ENCODE measurements around the gene SNX20. TPM values are rescaled to one million over a fixed set of nuclear protein-coding genes. Genes with fewer than 3 reads are reported as not detected.

The SNX20 gene
- total RNA-seq, 1 experiment from 2014 or later = not detected

DNA sequence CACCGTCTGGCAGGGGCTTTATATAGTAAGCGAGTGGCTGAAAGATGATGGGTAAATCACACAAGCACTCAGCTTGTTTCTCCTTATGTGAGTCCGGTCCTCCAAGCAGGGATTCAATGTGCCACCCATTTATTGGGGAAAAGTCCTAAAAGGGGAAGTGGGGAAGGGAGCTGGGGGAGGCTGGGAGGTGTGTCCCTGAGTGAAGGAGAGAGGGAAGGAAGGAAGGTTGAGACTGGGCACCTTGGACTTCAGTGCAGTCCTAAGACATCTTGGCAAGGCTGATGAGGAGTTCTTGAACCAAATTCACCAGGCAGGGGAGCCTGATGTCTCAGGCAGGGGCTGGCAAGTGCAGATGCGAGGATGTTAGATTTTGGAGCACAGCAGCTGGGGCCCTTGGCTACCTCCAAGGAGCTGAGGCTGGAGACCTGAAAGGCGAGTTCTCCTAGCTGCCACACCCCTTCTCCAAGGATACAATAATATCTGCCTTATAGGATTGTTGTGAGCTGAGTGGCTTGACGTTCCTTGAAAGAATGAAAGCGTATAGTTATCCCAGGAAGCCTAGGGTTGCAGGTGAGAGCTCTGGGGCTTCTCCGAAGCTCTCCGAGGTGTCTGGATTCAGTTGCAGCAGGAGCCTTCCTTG lies 37.8 kb upstream of the SNX20 start:
- no peak for DNase-seq
- Histone ChIP-seq H3T11ph (ENCODE audit: low read length) (no peak overlapping the region), H2AFZ (ENCODE audit: low read length) (no peak overlapping the region), H2BK12ac (ENCODE audit: insufficient read length, low read depth, low read length) (no peak overlapping the region), H3K27me3 (ENCODE audit: insufficient read depth, low read length) (no peaks in the 10 kb centered on the region), H3K79me2 (ENCODE audit: insufficient read depth, low read length) (no peaks in the 10 kb centered on the region), H3K4me1 (ENCODE audit: insufficient read depth, low read length) (no peaks in the 10 kb centered on the region; the same call in 1 of the 2 replicates), H4K91ac (ENCODE audit: insufficient read length, low read depth, low read length) (no peak overlapping the region), H3K9ac (ENCODE audit: extremely low read depth, insufficient read length, low read length) (no peak overlapping the region), H3K79me1 (ENCODE audit: insufficient read depth, low read depth, low read length, poor library complexity, severe bottlenecking) (no peaks in the 10 kb centered on the region), H2AK5ac (ENCODE audit: insufficient read length, low read length) (no peak overlapping the region), H4K8ac (replicated peaks; ENCODE audit: insufficient read length, low read depth, low read length) (no peak overlapping the region), H2BK20ac (ENCODE audit: low read depth, low read length, poor library complexity, severe bottlenecking) (no peak overlapping the region), H3K56ac (ENCODE audit: insufficient read length, low read depth, low read length) (no peak overlapping the region), H3K23ac (ENCODE audit: insufficient read length, low read depth, low read length) (no peak overlapping the region), H3K27ac (ENCODE audit: insufficient read length, low read depth, low read length) (no peak overlapping the region), H3K14ac (ENCODE audit: insufficient read depth, low read length) (no peak overlapping the region), H2BK15ac (ENCODE audit: low read depth, low read length) (no peak overlapping the region), H2BK120ac (ENCODE audit: low read depth, low read length, poor library complexity, severe bottlenecking) (no peak overlapping the region), H4K20me1 (ENCODE audit: control insufficient read depth, insufficient read depth, insufficient read length) (no peaks in the 10 kb centered on the region), H3K9me3 (ENCODE audit: control insufficient read depth, low read depth, low read length) (no peaks in the 10 kb centered on the region), H3K4ac (ENCODE audit: low read depth, low read length) (no peak overlapping the region), H3K18ac (ENCODE audit: insufficient read length, low read depth, low read length) (no peak overlapping the region), H3K23me2 (ENCODE audit: insufficient read length, low read depth, low read length, poor library complexity, severe bottlenecking) (no peaks in the 10 kb centered on the region), H3K4me2 (ENCODE audit: insufficient read depth, insufficient read length, low read length) (no peak overlapping the region), H2BK5ac (ENCODE audit: insufficient read length, low read length) (no peak overlapping the region), H4K5ac (ENCODE audit: insufficient read length, low read depth, low read length) (no peak overlapping the region)
- Mint-ChIP-seq H3K36me3 (ENCODE audit: insufficient read depth in 1 of 3, low read depth in 3 of 3) (no peaks in the 10 kb centered on the region), H3K4me1 (peaks cover 12 to 14% of the 10 kb centered on the region in 2 experiments), H3K27me3 (ENCODE audit: low read depth) (no peaks in the 10 kb centered on the region; the same call in 1 of the 2 replicates), H3K4me3 (no peak overlapping the region), H3K9me3 (no peaks in the 10 kb centered on the region; a peak in 1 of 5 replicates), H3K27ac (no peak overlapping the region)
- WGBS (ENCODE audit: extremely low coverage, insufficient read length, low lambda C conversion rate) = no CpG with 5 or more reads among the region's 9 CpGs
- TF ChIP-seq, protein P1, sequence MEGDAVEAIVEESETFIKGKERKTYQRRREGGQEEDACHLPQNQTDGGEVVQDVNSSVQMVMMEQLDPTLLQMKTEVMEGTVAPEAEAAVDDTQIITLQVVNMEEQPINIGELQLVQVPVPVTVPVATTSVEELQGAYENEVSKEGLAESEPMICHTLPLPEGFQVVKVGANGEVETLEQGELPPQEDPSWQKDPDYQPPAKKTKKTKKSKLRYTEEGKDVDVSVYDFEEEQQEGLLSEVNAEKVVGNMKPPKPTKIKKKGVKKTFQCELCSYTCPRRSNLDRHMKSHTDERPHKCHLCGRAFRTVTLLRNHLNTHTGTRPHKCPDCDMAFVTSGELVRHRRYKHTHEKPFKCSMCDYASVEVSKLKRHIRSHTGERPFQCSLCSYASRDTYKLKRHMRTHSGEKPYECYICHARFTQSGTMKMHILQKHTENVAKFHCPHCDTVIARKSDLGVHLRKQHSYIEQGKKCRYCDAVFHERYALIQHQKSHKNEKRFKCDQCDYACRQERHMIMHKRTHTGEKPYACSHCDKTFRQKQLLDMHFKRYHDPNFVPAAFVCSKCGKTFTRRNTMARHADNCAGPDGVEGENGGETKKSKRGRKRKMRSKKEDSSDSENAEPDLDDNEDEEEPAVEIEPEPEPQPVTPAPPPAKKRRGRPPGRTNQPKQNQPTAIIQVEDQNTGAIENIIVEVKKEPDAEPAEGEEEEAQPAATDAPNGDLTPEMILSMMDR (conservative IDR thresholded peaks at IDR 0.05) = no peak

All from H9 (cell line).